ENCODE results near the gene ZNF555. TPM values are rescaled to one million over a fixed set of nuclear protein-coding genes. Genes with fewer than 3 reads are reported as not detected.
"Not testable (repeated sequence)": the region's sequence is repeated elsewhere in the genome, so short reads cannot be mapped to it uniquely, and the experiment has no call there.

The ZNF555 gene
- total RNA-seq, 1 donor from 2014 or later, result 18.8 TPM

DNA sequence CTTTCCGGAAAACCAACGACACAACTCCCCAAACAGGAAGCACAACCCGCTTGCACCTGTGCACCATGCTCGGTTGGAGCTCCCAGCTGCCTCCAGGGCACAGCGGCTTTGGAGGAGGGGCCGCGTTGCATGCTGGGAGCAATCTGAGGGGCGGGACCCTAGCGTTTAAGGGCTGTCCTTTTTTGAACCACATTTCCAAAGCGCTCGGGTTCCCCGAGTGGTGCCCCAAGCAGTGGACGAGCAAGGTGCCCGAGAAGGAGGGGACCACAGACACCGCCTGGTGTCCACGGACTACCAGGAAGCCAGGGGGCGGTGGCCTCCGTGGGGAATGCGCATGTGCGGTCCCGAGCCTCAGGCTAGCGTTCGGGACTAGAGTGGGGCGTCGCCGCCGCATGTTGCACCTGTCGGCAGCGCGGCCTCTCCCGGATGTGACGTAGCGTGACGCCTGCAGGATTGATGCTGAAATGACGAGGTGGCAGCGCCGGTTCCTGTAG, 47.5 kb downstream of the ZNF555 start:
- H3K4me2 ChIP-seq, result no peak overlapping the region
- H3K79me2 ChIP-seq (ENCODE audit: low read depth), result no peaks in the 10 kb centered on the region
- Mint-ChIP-seq H3K9me3 (peaks cover 22% of the 10 kb centered on the region), H3K27ac (no peak overlapping the region), H3K4me3 (no peak overlapping the region), H3K4me1 (no peaks in the 10 kb centered on the region), H3K27me3 (ENCODE audit: insufficient read depth, low read depth) (peaks cover 7% of the 10 kb centered on the region), H3K36me3 (no peaks in the 10 kb centered on the region)
- H3K9me3 ChIP-seq (ENCODE audit: low read depth), result no peaks in the 10 kb centered on the region
- H3K4me3 ChIP-seq, result no peak overlapping the region
- H3K4me1 ChIP-seq, result no peaks in the 10 kb centered on the region
- H3K36me3 ChIP-seq, result no peaks in the 10 kb centered on the region
- no peak overlapping the region for H2AFZ ChIP-seq (replicated peaks)
- no peak for TF ChIP-seq EZH2 (IDR thresholded peaks at IDR 0.05)
- TF ChIP-seq EZH2phosphoT487 (IDR thresholded peaks at IDR 0.05), result no peak
- TF ChIP-seq, protein P1, sequence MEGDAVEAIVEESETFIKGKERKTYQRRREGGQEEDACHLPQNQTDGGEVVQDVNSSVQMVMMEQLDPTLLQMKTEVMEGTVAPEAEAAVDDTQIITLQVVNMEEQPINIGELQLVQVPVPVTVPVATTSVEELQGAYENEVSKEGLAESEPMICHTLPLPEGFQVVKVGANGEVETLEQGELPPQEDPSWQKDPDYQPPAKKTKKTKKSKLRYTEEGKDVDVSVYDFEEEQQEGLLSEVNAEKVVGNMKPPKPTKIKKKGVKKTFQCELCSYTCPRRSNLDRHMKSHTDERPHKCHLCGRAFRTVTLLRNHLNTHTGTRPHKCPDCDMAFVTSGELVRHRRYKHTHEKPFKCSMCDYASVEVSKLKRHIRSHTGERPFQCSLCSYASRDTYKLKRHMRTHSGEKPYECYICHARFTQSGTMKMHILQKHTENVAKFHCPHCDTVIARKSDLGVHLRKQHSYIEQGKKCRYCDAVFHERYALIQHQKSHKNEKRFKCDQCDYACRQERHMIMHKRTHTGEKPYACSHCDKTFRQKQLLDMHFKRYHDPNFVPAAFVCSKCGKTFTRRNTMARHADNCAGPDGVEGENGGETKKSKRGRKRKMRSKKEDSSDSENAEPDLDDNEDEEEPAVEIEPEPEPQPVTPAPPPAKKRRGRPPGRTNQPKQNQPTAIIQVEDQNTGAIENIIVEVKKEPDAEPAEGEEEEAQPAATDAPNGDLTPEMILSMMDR (IDR thresholded peaks at IDR 0.05), result no peak
- H3K27me3 ChIP-seq, result no peaks in the 10 kb centered on the region
- H3F3A ChIP-seq (ENCODE audit: low read depth), result no peaks in the 10 kb centered on the region
- DNase-seq (ENCODE audit: low spot score), result no peak
- no peaks in the 10 kb centered on the region for H4K20me1 ChIP-seq (ENCODE audit: low read depth)
- no peak overlapping the region for H3K9ac ChIP-seq
- H3K27ac ChIP-seq, result no peak overlapping the region

DNA sequence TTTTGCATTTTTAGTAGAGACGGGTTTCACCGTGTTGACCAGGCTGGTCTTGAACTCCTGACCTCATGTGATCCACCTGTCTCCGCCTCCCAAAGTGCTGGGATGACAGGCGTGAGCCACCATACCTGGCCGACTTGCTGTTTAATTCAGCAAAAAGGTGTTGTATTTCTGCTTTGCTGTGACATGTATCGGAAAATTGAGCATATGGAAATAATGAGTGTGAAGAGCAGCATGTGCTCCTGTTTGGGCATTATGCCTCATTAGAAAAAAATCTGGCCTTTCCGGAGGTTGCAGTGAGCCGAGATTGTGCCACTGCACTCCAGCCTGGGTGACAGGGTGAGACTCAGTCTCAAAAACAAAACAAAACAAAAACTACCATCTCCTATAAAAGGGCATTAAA, 49.3 kb downstream of the ZNF555 start:
- H3K79me2 ChIP-seq (ENCODE audit: low read depth); H3K27ac Mint-ChIP-seq; H3F3A ChIP-seq (ENCODE audit: low read depth); H4K20me1 ChIP-seq (ENCODE audit: low read depth); H3K27me3 Mint-ChIP-seq (ENCODE audit: insufficient read depth, low read depth); H3K27ac ChIP-seq; H2AFZ ChIP-seq (replicated peaks); H3K4me1 Mint-ChIP-seq; H3K4me3 ChIP-seq; H3K4me1 ChIP-seq; DNase-seq (ENCODE audit: low spot score); H3K4me2 ChIP-seq; H3K9me3 ChIP-seq (ENCODE audit: low read depth); H3K36me3 ChIP-seq; H3K9ac ChIP-seq; H3K36me3 Mint-ChIP-seq; H3K27me3 ChIP-seq; H3K4me3 Mint-ChIP-seq: not testable (repeated sequence)
- H3K9me3 Mint-ChIP-seq, result peaks cover 25% of the 10 kb centered on the region

DNA sequence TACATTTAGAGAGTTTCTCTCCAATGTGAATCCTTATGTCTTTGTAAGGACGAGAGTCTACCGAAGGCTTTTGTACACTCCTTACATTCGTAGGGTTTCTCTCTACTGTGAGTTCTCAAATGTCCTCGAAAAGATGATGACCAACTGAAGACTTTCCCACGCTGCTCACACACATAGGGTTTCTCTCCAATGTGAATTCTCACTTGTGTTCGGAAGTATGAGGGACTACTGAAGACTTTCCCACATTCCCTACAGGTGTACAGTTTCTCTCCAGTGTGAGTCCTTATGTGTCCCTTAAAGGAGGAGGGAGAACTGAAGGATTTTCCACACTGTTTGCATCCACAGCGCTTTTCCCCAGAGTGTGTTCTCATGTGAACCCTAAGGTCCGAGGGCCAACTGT, 55.4 kb downstream of the ZNF555 start:
- Mint-ChIP-seq H3K9me3 (peaks cover 26% of the 10 kb centered on the region), H3K27me3 (ENCODE audit: insufficient read depth, low read depth) (peaks cover 4% of the 10 kb centered on the region), H3K4me1 (peaks cover 2% of the 10 kb centered on the region), H3K4me3 (no peak overlapping the region), H3K36me3 (no peaks in the 10 kb centered on the region), H3K27ac (no peak overlapping the region)
- H3K4me2 ChIP-seq, result no peak overlapping the region
- H3K9ac ChIP-seq, result no peak overlapping the region
- no peaks in the 10 kb centered on the region for H3K27me3 ChIP-seq
- no peak for DNase-seq (ENCODE audit: low spot score)
- no peaks in the 10 kb centered on the region for H3F3A ChIP-seq (ENCODE audit: low read depth)
- H3K4me1 ChIP-seq, result no peaks in the 10 kb centered on the region
- H3K79me2 ChIP-seq (ENCODE audit: low read depth), result peaks cover 6% of the 10 kb centered on the region
- no peak overlapping the region for H2AFZ ChIP-seq (replicated peaks)
- no peak overlapping the region for H3K4me3 ChIP-seq
- no peak for TF ChIP-seq EZH2phosphoT487 (IDR thresholded peaks at IDR 0.05)
- TF ChIP-seq, protein P1 (IDR thresholded peaks at IDR 0.05), result no peak
- no peak for TF ChIP-seq EZH2 (IDR thresholded peaks at IDR 0.05)
- H3K27ac ChIP-seq, result no peak overlapping the region
- H3K9me3 ChIP-seq (ENCODE audit: low read depth), result no peaks in the 10 kb centered on the region
- no peaks in the 10 kb centered on the region for H3K36me3 ChIP-seq
- no peaks in the 10 kb centered on the region for H4K20me1 ChIP-seq (ENCODE audit: low read depth)

DNA sequence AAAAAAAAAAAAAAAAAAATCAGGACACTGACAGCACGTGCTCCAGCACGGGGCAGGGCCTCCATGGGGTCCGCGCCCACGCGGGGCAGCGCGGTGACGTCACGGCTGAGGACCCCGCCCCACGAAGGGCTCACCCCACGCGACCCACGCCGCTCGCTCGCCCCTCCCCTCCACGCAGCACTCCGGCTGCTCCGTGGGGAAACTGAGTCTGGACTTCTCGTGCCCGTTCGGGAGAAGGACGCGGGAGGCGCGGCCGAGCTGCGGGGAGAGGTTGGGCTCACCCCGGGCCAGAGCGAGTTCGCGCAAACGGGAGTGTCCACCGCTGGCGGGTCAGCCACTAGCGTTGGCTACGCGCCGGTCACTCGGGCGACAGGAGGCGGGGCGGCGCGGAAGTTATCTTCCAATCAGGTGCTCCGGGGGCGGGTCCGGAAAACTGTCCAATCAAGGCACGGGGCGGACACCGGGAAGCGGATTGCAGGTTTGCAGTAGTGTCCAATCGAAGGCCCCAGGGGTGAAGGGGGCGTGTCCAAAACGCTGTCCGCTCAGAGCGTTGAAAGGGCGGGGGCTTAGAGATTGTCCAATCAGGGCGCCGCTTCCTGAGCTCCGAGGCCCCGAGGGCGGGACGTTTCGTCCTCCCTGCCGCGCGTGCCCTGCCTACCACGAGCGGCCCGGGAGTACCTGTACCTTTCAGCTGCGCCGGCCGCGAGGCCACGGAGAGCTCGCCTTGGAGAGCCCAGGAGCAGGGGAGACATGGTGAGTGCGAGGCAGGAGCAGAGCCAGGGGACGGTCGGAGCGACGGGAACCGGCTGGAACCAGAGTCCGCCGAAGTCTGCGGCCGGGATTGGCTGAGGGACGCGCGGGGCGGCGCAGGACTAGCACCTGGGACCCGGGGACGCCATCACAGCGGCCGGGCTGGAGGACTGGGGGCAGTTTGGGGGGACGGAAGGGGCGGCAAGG, 59.3 kb downstream of the ZNF555 start, which contains the start of gene ZNF57:
ZNF57 (plus strand) TSS at position 633 of the 957 bp plus-strand sequence; CDS start at position 751, 118 bp downstream.
- Histone ChIP-seq H3K4me1 (no peaks in the 10 kb centered on the region), H3K4me2 (peak within 1 kb of the TSS; percentile 80), H3K79me2 (ENCODE audit: low read depth) (peaks cover 30% of the 10 kb centered on the region), H3K9ac (peak within 1 kb of the TSS; percentile 58), H3K27ac (no peak within 1 kb of the TSS), H3K27me3 (no peaks in the 10 kb centered on the region), H4K20me1 (ENCODE audit: low read depth) (no peaks in the 10 kb centered on the region), H3K9me3 (ENCODE audit: low read depth) (no peaks in the 10 kb centered on the region), H3K4me3 (peak within 1 kb of the TSS; percentile 59), H2AFZ (replicated peaks) (peak within 1 kb of the TSS; percentile 94), H3F3A (ENCODE audit: low read depth) (no peaks in the 10 kb centered on the region), H3K36me3 (no peaks in the 10 kb centered on the region)
- Mint-ChIP-seq H3K9me3 (peaks cover 17% of the 10 kb centered on the region), H3K27me3 (ENCODE audit: insufficient read depth, low read depth) (peaks cover 3% of the 10 kb centered on the region), H3K4me1 (peaks cover 11% of the 10 kb centered on the region), H3K27ac (peak within 1 kb of the TSS; percentile 90), H3K36me3 (no peaks in the 10 kb centered on the region), H3K4me3 (peak within 1 kb of the TSS; percentile 98)
- TF ChIP-seq EZH2phosphoT487 (IDR thresholded peaks at IDR 0.05) (no peak), EZH2 (IDR thresholded peaks at IDR 0.05) (no peak)
- TF ChIP-seq, protein P1 (IDR thresholded peaks at IDR 0.05), result no peak
- DNase-seq (ENCODE audit: low spot score), result peak; percentile 100

All from neural progenitor cell (in vitro differentiated cells).